ENCODE results near the gene PRKCSH.

The PRKCSH gene

DNA sequence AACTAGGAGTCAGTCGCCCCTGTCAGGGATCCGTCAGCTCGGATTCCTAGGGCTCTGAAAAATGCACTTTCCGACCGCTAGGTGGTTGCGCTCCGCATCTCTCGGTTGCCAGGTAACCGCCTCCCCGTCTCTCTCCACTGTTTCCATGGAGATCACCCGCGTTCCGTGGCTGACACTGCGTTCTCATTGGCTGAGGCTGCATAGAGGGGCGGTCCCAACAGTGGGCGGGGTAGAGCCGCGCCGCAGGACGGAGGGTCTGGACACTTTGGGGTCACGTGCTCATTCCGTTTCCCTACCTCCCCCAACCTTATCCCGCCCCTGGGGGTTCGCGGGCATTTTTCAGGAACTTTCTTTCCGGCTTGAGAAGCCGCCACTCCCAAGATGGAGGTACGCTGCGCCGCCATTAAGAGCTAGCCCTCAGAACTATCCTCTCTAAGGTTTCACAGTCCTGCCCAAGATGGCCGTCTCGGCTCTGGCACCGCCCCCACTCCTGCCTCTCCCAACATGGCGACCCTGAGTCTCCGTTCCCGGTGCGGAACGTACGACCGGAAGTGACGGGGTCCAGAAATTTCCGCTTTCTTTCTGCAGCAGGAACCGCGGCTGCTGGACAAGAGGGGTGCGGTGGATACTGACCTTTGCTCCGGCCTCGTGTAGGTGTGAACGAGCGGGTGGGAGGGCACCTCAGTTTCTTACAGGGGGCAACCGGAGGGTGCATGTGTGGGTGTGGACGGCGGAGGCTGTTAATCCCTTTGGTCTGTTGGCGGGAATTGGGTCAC is at the start of gene PRKCSH, which contains the start of gene ODAD3 (continued):
- TF ChIP-seq ZNF514 (tag by site-specific recombination; IDR thresholded peaks at IDR 0.05) = no peak
- no peak for TF ChIP-seq TCF7L2 (IDR thresholded peaks at IDR 0.05; ENCODE audit: borderline replicate concordance, low read depth, low read length)
- TF ChIP-seq, protein P1, sequence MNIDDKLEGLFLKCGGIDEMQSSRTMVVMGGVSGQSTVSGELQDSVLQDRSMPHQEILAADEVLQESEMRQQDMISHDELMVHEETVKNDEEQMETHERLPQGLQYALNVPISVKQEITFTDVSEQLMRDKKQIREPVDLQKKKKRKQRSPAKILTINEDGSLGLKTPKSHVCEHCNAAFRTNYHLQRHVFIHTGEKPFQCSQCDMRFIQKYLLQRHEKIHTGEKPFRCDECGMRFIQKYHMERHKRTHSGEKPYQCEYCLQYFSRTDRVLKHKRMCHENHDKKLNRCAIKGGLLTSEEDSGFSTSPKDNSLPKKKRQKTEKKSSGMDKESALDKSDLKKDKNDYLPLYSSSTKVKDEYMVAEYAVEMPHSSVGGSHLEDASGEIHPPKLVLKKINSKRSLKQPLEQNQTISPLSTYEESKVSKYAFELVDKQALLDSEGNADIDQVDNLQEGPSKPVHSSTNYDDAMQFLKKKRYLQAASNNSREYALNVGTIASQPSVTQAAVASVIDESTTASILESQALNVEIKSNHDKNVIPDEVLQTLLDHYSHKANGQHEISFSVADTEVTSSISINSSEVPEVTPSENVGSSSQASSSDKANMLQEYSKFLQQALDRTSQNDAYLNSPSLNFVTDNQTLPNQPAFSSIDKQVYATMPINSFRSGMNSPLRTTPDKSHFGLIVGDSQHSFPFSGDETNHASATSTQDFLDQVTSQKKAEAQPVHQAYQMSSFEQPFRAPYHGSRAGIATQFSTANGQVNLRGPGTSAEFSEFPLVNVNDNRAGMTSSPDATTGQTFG (tag by site-specific recombination; IDR thresholded peaks at IDR 0.05; ENCODE audit: borderline replicate concordance) = no peak
- TF ChIP-seq ZNF416 (tag by site-specific recombination; IDR thresholded peaks at IDR 0.05) = no peak
- peak; percentile 66 for TF ChIP-seq EGR2 (tag by site-specific recombination; IDR thresholded peaks at IDR 0.05; ENCODE audit: low read depth)
- peak; percentile 100 for TF ChIP-seq IKZF3 (tag by site-specific recombination; IDR thresholded peaks at IDR 0.05)
- peak; percentile 38; the same call in 1 of the 2 replicates for TF ChIP-seq PRDM1 (tag by site-specific recombination; IDR thresholded peaks at IDR 0.05)
- TF ChIP-seq, protein P2, sequence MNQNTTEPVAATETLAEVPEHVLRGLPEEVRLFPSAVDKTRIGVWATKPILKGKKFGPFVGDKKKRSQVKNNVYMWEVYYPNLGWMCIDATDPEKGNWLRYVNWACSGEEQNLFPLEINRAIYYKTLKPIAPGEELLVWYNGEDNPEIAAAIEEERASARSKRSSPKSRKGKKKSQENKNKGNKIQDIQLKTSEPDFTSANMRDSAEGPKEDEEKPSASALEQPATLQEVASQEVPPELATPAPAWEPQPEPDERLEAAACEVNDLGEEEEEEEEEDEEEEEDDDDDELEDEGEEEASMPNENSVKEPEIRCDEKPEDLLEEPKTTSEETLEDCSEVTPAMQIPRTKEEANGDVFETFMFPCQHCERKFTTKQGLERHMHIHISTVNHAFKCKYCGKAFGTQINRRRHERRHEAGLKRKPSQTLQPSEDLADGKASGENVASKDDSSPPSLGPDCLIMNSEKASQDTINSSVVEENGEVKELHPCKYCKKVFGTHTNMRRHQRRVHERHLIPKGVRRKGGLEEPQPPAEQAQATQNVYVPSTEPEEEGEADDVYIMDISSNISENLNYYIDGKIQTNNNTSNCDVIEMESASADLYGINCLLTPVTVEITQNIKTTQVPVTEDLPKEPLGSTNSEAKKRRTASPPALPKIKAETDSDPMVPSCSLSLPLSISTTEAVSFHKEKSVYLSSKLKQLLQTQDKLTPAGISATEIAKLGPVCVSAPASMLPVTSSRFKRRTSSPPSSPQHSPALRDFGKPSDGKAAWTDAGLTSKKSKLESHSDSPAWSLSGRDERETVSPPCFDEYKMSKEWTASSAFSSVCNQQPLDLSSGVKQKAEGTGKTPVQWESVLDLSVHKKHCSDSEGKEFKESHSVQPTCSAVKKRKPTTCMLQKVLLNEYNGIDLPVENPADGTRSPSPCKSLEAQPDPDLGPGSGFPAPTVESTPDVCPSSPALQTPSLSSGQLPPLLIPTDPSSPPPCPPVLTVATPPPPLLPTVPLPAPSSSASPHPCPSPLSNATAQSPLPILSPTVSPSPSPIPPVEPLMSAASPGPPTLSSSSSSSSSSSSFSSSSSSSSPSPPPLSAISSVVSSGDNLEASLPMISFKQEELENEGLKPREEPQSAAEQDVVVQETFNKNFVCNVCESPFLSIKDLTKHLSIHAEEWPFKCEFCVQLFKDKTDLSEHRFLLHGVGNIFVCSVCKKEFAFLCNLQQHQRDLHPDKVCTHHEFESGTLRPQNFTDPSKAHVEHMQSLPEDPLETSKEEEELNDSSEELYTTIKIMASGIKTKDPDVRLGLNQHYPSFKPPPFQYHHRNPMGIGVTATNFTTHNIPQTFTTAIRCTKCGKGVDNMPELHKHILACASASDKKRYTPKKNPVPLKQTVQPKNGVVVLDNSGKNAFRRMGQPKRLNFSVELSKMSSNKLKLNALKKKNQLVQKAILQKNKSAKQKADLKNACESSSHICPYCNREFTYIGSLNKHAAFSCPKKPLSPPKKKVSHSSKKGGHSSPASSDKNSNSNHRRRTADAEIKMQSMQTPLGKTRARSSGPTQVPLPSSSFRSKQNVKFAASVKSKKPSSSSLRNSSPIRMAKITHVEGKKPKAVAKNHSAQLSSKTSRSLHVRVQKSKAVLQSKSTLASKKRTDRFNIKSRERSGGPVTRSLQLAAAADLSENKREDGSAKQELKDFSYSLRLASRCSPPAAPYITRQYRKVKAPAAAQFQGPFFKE (tag by site-specific recombination; IDR thresholded peaks at IDR 0.05; ENCODE audit: borderline replicate concordance) = no peak
- TF ChIP-seq, protein P3, sequence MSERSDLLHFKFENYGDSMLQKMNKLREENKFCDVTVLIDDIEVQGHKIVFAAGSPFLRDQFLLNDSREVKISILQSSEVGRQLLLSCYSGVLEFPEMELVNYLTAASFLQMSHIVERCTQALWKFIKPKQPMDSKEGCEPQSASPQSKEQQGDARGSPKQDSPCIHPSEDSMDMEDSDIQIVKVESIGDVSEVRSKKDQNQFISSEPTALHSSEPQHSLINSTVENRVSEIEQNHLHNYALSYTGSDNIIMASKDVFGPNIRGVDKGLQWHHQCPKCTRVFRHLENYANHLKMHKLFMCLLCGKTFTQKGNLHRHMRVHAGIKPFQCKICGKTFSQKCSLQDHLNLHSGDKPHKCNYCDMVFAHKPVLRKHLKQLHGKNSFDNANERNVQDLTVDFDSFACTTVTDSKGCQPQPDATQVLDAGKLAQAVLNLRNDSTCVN (tag by site-specific recombination; optimal IDR thresholded peaks at IDR 0.05) = peak; percentile 53
- TF ChIP-seq TSHZ1 (tag by site-specific recombination; IDR thresholded peaks at IDR 0.05; ENCODE audit: borderline replicate concordance) = no peak
- TF ChIP-seq, protein P4, sequence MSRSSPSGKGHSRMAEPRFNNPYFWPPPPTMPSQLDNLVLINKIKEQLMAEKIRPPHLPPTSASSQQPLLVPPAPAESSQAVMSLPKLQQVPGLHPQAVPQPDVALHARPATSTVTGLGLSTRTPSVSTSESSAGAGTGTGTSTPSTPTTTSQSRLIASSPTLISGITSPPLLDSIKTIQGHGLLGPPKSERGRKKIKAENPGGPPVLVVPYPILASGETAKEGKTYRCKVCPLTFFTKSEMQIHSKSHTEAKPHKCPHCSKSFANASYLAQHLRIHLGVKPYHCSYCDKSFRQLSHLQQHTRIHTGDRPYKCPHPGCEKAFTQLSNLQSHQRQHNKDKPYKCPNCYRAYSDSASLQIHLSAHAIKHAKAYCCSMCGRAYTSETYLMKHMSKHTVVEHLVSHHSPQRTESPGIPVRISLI (tag by site-specific recombination; IDR thresholded peaks at IDR 0.05) = no peak
- peak; percentile 79 for TF ChIP-seq ZNF366 (tag by site-specific recombination; conservative IDR thresholded peaks at IDR 0.05)
- TF ChIP-seq, protein P5, sequence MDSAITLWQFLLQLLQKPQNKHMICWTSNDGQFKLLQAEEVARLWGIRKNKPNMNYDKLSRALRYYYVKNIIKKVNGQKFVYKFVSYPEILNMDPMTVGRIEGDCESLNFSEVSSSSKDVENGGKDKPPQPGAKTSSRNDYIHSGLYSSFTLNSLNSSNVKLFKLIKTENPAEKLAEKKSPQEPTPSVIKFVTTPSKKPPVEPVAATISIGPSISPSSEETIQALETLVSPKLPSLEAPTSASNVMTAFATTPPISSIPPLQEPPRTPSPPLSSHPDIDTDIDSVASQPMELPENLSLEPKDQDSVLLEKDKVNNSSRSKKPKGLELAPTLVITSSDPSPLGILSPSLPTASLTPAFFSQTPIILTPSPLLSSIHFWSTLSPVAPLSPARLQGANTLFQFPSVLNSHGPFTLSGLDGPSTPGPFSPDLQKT (IDR thresholded peaks at IDR 0.05; ENCODE audit: borderline replicate concordance, low read depth, low read length) = 0 out of 2 replicates have a peak, but pooled peaks have one; percentile 53
- TF ChIP-seq ZNF211 (tag by site-specific recombination; IDR thresholded peaks at IDR 0.05; ENCODE audit: low read depth) = no peak
- TF ChIP-seq SP7 (tag by site-specific recombination; IDR thresholded peaks at IDR 0.05) = peak; percentile 68
- TF ChIP-seq ZSCAN23 (tag by site-specific recombination; IDR thresholded peaks at IDR 0.05) = no peak
- TF ChIP-seq ZNF274 (IDR thresholded peaks at IDR 0.05; ENCODE audit: low read length) = no peak
- no peak for TF ChIP-seq ZNF274 (tag by site-specific recombination; IDR thresholded peaks at IDR 0.05; ENCODE audit: borderline replicate concordance)
- TF ChIP-seq ZNF133 (tag by site-specific recombination; IDR thresholded peaks at IDR 0.05) = no peak
- TF ChIP-seq ZNF76 (tag by site-specific recombination; IDR thresholded peaks at IDR 0.05; ENCODE audit: borderline replicate concordance, low read depth) = peak; percentile 94
- TF ChIP-seq GLIS1 (tag by site-specific recombination; IDR thresholded peaks at IDR 0.05) = peak; percentile 90
- 0 out of 2 replicates have a peak, but pooled peaks have one; percentile 38 for TF ChIP-seq ZFP69B (tag by site-specific recombination; IDR thresholded peaks at IDR 0.05)
- no peak for TF ChIP-seq WT1 (tag by site-specific recombination; IDR thresholded peaks at IDR 0.05)
- TF ChIP-seq ZNF600 (tag by site-specific recombination; IDR thresholded peaks at IDR 0.05) = peak; percentile 98
